DOHH2 (cell line): Measurements from ENCODE around the gene EEIG2.

Experiments
- CTCF ChIP-seq: fragments of 200-600 bp; sonication (generic); IDR thresholded peaks from one replicate; pipeline ENCODE4 v1.5.1; 2014; ENCODE audit warnings: antibody characterized with exemption, mild to moderate bottlenecking, low read depth, low read length; ENCODE audit not compliant: poor library complexity, severe bottlenecking
- EZH2phosphoT487 ChIP-seq: fragments of 200-600 bp; sonication (generic); IDR thresholded peaks from 2 replicates; pipeline ENCODE4 v1.6.1; 2017; ENCODE audit warnings: borderline replicate concordance, mild to moderate bottlenecking, antibody characterized with exemption, low read length, moderate library complexity, mixed read lengths

GRCh38 chr1:108606478-108606877 lies 46.6 kb downstream of the EEIG2 start:
- TF ChIP-seq CTCF = no peak
- TF ChIP-seq EZH2phosphoT487 = no peak
